NCI-H460 (cell line): Measurements from ENCODE around the gene SMAD2. TPM values are rescaled to one million over a fixed set of nuclear protein-coding genes. Genes with fewer than 3 reads are reported as not detected.

Experiments used
- small RNA-seq, 2 experiments: library from RNA; depleted of rRNA; stranded (forward); fragments of <200 nt; gene quantifications; one replicate each; pipeline ENCODE3, GENCODE V24; 2014
- total RNA-seq: library from RNA; depleted of rRNA; stranded (reverse); fragments of >200 nt; shearing (Covaris generic); gene quantifications from 2 replicates; pipeline ENCODE4 v1.2.3, GENCODE V29; 2014

Gene SMAD2
- total RNA-seq, 1 experiment from 2014 or later: 220 TPM

Small RNA genes within 50 kb of the gene (small RNA-seq; reads per million reads assigned to genes)
- gene AC120349.2 (0 reads per million in 2 experiments), gene MTCO2P2 (0.02 to 0.41 reads per million in 2 experiments)
